HG03060 (cell line): Measurements from ENCODE around the gene SFN.
"Not testable (repeated sequence)": the region's sequence is repeated elsewhere in the genome, so short reads cannot be mapped to it uniquely, and the experiment has no call there.

Experiments
- ATAC-seq: cut with Tn5 transposase; IDR thresholded peaks from one replicate; pipeline ENCODE4 v1.9.1; 2021; ENCODE audit warnings: low read depth, moderate number of reproducible peaks; ENCODE audit not compliant: unreplicated experiment

SFN gene

DNA sequence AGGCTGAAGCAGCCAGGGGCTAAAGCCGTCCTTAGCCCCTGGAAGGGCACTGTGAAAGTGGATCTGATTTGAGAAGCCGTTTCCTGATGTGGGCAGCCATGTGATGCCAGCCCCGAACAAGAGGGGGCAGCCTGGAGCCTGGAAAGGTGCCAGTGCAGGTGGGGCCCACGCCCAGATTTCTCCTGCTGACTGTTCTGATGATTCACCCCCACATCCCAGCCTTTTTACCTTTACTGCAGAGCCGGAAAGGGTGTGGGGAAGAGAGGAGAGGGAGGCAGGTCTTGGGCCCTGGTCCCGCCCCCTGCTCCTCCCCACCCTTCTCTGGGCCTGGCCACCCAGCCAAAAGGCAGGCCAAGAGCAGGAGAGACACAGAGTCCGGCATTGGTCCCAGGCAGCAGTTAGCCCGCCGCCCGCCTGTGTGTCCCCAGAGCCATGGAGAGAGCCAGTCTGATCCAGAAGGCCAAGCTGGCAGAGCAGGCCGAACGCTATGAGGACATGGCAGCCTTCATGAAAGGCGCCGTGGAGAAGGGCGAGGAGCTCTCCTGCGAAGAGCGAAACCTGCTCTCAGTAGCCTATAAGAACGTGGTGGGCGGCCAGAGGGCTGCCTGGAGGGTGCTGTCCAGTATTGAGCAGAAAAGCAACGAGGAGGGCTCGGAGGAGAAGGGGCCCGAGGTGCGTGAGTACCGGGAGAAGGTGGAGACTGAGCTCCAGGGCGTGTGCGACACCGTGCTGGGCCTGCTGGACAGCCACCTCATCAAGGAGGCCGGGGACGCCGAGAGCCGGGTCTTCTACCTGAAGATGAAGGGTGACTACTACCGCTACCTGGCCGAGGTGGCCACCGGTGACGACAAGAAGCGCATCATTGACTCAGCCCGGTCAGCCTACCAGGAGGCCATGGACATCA lies at the start of gene SFN:
Gene SFN, plus strand, starts transcription at position 369 of the 904 bp plus-strand sequence. Its CDS starts 64 bp downstream, at position 433.
- ATAC-seq = no peak

- ATAC-seq = no peak
Measured at GRCh38 chr1:26814377-26814776, 48.6 kb upstream of the SFN start.

DNA sequence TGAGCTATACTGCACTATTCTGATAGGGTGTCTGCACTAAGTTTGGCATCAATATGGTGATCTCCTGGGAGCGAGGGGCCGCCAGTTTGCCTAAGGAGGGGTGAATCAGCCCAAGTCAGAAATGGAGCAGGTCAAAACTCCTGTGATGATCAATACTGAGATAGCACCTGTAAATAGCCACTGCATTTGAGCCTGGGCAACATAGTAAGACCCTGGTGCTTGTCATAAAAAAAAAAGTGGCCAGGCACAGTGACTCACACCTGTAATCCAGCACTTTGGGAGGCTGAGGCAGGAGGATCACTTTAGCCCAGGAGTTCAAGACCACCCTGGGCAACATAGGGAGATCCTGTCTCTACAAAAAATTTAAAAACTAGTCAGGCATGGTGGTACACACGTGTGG lies 48.1 kb upstream of the SFN start:
- ATAC-seq = no peak

GRCh38 chr1:26820784-26821269 lies 42.1 kb upstream of the SFN start:
- ATAC-seq = peak; percentile 67

GRCh38 chr1:26822737-26823395 lies 40.1 kb upstream of the SFN start:
- no peak for ATAC-seq

GRCh38 chr1:26824731-26825130 lies 38.2 kb upstream of the SFN start:
- no peak for ATAC-seq

DNA sequence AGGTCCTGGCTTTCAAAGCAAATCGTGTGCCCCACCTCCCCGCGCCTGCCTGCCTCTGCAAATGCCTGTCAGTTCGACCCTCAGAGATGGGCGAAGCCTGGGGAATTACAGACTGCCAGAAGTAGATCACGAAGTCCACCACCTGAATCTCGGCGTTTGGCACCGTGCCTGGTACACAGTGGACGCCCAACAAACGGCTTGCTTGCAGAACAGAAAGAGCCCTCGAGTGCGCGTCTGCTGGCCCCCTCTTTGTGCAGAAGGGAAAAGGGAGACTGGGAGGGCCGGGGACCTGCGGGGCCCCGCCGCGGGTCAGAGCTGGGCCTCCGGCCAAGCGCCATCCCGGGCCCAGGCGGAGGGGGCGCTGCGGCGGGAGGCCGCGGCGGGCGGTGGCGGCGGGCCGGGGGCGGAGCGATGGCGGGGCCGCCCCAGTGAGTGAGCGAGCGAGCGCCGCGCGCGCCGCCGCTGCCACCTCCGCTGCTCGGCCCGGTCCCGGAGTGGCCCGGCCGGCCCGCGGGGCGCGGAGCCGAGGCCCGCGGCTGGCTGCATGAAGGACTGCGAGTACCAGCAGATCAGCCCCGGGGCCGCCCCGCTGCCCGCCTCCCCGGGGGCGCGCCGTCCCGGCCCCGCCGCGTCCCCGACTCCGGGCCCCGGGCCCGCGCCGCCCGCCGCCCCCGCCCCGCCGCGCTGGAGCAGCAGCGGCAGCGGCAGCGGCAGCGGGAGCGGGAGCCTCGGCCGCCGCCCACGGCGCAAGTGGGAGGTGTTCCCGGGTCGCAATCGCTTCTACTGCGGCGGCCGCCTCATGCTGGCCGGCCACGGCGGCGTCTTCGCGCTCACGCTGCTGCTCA lies 36.5 kb upstream of the SFN start, which contains the start of gene ZDHHC18:
Gene ZDHHC18, plus strand, starts transcription at position 428 of the 845 bp plus-strand sequence. Its CDS starts 117 bp downstream, at position 545.
- no peak for ATAC-seq

DNA sequence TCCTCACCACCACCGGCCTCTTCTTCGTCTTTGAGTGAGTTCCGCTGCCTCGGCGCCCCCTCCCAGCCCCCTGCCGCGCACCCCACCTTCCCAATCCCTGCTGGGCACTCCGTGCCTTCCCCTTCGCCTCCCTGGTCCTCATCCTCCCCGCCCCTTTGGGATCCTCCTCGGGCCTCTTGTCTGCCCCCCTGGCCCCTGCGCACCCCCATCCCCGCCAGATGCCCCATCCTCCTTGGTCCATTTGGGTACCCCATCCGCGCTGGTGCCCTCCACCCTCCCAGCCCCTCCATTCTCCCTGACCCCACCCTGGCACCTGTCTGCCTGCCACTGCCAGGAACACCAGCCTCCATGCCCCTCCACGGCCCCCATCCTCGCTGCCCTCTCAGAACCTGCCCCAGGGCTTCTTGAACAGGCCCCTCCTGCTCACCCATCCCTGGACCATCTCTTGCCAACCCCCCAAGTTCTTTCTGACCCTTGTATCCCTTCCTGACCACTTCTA lies 35.8 kb upstream of the SFN start:
- ATAC-seq = no peak

DNA sequence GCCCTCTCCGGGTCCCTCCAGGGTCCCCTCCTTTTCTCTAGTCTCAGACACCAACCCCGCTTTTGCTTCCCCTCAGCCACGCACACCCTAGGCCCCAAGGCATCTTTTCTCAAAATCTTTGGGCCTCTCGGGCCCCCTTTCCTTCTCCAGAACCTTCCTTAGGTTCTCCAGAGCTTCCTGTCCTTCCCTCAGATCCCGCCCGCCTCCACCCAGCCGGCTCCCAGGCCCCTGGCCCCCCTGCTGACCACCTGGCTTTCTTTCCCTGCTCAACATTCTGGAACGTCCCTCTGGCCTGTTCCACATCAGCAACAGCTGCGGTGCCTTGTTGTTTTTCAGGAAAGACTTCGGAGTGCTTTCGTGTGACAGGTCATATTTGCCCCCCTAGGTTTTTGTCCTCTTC lies 35.3 kb upstream of the SFN start:
- no peak for ATAC-seq

- no peak for ATAC-seq
Measured at GRCh38 chr1:26828411-26828991, 34.4 kb upstream of the SFN start.

- ATAC-seq = no peak
Measured at GRCh38 chr1:26829184-26829911, 33.6 kb upstream of the SFN start.

DNA sequence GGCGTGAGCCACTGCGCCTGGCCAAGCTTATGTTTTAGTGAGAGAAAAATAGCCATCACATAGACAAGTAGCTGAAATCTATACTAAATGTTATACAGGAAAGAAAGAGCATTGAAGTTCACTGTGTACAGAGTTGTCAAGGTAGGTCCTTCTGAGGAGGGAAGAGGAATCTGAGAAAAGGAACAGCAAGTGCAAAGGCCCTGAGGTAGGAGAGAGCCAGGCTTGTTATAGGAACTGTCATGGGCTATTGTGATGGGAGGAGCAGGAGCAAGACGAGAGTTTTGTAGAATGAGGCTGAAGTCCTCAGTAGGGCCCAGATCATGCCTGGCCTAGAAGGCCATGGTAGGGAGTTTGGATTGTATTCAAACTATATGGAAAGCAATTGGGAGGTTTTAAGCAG lies 31.9 kb upstream of the SFN start:
- no peak for ATAC-seq

DNA sequence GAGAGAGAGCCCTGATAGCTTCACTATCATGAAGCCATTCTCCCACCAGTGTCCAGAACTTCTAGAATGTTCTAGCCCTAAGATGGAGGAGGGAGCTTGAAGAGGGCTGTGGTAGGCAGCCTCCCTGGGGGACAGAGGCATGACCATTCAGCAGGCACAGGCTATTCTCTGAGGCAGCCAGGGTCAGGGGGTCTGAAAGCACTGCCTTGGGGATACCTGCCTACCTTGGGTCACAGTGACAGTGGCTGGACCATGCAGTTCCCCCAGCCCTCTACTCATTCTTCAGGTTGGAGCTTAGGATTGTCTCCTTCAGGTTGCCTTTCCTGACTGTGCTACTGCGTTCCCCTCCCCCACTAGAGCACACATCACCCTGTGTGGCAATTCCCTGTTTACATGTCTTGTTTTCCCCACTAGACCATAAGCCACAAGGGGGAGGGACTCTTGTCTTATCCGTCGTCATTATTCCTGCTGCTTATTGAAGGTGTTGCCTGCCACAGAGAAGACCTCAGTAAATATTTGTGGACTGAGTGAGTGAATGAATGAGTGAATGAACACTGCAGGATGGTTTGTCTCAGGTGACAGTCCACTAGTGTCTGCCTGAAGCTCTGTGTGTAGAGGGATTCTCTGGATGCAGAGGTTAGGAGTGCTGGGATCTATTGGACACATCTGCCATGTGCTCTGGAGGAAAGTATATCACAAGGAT lies 31.3 kb upstream of the SFN start:
- ATAC-seq = no peak

DNA sequence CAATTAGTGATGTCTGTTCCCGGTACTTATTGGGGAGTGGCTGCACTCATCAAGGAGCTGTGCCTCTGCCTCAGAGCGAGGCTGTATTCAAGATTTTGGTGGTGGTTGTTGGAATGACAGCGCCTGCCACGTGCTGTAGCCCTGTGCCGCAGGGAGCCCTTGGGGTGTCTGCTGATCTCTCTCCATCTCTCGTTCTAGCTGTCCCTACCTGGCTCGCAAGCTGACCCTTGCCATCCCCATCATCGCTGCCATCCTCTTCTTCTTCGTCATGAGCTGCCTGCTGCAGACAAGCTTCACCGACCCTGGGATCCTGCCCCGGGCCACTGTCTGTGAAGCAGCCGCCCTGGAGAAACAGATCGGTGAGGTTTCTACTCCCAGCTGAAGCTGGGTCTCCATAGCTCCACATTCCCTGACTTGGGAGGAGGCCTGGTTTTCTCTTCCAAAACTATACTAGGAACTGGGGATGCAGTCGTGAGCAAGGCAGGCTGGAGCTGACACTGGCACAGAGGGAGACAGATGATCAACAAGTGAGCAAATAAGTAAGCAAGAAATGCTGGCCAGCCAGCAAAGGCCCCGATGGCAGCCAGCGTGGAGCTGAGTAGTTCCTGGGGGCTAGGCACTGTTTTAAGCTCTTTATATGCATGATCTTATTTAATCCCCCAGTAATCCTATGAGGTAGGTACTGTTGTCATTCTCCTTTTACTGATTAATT lies 30.5 kb upstream of the SFN start:
- no peak for ATAC-seq

DNA sequence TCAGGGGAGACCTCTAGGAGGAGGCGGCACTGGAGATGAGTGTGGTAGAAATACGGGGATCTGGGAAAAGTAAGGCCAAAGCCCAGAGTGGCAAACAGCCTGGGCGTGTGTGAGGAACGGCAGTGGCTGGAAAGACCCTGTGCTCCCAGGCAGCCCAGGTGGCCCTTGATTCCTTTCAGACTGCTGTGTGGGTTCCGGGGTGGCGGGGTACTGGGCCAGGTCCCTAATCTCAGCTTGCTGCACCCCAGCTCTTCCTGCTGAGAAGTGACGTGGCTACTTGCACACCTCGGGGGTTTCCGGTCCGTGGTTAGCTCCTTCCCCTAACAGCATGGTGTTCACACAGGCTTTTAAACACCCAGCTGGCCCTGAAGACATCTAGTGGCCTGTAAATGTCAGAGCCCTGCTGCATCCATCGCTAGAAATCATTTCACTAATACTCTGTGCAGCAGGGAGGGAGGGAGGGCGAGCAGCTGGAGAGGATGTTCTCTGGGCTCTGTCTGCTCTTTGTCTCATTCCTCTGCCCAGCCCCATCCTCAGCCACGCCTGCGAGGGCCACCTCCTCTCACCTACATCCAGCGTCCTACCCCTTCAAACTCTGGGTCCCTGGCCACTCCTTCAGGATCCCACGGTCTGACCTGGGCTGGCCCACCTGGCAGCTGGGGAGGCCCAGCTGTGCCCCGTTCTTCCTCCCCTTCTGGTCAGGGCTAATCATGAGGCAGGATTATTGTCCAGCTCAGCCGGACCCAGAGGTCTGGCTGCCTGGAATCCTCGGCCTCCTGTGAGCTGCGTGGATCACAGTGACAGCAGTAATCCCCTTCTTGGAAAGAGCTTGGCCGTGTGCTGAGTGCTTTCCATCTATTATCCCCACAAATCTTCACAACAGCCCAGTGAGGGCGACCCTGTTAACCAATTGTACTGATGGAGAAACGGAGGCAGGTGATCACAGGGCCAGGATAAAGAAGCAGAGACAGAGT lies 29.2 kb upstream of the SFN start:
- peak; percentile 52 for ATAC-seq

DNA sequence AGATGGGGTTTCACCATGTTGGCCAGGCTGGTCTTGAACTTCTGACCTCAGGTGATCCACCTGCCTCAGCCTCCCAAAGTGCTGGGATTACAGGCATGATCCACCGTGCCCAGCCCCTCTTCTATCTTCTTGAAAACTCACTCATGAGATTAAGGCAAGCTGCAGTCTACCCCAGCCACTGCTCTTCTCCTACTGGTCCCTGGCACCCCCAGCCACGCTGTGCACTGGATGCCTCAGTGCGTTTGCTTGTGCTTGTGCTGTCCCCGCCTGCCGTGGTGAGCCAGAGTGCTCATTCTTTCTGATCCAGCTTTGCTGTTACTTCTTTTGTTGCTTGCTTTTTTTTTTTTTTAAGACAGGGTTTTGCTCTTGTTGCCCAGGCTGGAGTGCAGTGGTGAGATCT lies 25.3 kb upstream of the SFN start:
- ATAC-seq = not testable (repeated sequence)
